KG1 (cell line): ENCODE measurements around the gene HIGD1C.

Experiments
- DNase-seq: peaks from one replicate; lab custom pipeline; 2025; lab: John Stamatoyannopoulos, UW

The HIGD1C gene

DNA sequence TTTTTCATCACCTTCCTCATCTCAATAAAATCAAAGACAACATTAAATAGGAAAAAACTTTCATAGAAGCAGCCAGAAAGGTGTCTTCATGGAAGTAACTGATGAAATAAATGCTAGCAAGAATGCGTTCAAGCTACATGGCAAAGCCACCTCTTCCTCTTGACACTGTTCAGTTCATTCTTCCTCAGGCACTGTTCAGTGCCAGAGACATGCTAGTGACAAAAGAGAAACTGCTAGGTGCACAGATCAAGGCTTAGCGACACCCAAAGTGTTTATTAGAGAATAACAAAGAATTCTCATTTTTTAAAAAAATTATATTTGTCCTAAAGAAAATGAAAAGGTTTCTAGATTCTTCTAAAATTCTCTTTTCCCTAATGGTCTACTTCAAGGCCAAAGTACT is 66.6 kb downstream of the HIGD1C start:
- no peak for DNase-seq

- no peak for DNase-seq
Measured at GRCh38 chr12:51019927-51020326, 67.6 kb downstream of the HIGD1C start.
